DOHH2 (cell line): Measurements from ENCODE around the gene FAM117B.

Experiments used
- EZH2phosphoT487 ChIP-seq: fragments of 200-600 bp; sonication (generic); IDR thresholded peaks from 2 replicates; pipeline ENCODE4 v1.6.1; 2017; ENCODE audit warnings: borderline replicate concordance, mild to moderate bottlenecking, antibody characterized with exemption, low read length, moderate library complexity, mixed read lengths
- TF ChIP-seq, protein P1 (sequence below): fragments of 200-600 bp; sonication (generic); IDR thresholded peaks from one replicate; pipeline ENCODE4 v1.5.1; 2014; ENCODE audit warnings: antibody characterized with exemption, mild to moderate bottlenecking, low read depth, low read length; ENCODE audit not compliant: poor library complexity, severe bottlenecking

DNA sequence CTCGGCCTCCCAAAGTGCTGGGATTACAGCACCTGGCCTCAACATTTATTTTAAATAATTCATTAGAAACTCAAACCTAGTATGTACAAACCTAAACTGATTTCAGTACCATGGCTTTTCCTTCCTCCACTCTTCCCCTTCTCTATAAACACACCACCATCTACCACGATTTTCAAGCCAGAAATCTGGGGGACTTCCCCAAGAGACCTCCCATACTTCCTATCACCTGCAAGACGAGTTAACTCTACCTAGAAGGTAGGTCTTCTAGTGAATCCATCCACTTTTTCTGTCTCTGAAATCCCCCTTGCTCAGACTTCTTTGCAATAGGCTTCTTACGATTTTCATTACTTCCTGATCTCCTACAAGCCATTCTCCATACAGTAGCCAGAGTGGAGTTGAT lies 7.7 kb upstream of the FAM117B start:
- TF ChIP-seq, protein P1, sequence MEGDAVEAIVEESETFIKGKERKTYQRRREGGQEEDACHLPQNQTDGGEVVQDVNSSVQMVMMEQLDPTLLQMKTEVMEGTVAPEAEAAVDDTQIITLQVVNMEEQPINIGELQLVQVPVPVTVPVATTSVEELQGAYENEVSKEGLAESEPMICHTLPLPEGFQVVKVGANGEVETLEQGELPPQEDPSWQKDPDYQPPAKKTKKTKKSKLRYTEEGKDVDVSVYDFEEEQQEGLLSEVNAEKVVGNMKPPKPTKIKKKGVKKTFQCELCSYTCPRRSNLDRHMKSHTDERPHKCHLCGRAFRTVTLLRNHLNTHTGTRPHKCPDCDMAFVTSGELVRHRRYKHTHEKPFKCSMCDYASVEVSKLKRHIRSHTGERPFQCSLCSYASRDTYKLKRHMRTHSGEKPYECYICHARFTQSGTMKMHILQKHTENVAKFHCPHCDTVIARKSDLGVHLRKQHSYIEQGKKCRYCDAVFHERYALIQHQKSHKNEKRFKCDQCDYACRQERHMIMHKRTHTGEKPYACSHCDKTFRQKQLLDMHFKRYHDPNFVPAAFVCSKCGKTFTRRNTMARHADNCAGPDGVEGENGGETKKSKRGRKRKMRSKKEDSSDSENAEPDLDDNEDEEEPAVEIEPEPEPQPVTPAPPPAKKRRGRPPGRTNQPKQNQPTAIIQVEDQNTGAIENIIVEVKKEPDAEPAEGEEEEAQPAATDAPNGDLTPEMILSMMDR, result no peak
- TF ChIP-seq EZH2phosphoT487, result no peak
